Measurements from ENCODE around the gene ADGRA3. TPM values are rescaled to one million over a fixed set of nuclear protein-coding genes. Genes with fewer than 3 reads are reported as not detected.

ADGRA3 gene
- total RNA-seq, 1 experiment from 2014 or later: 40.5 TPM

DNA sequence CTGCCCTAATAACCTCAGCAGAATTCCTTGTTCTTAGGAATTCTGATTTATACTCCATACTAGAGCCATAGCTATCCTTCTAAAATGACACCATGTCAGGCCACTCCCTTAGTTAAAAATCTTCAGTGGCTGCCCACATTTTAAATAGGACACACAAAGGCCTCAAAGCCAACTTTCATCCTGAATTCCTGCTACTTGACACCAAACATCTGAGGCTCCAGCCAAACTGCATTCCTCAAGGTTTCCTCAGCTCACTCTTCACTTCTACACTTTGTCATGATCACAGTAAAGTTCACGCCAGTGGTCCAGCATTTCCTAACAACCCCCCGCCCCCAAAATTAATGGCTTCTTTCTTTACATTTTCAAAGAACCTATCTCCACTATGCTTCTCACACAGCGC lies 124.3 kb downstream of the ADGRA3 start (continued):
- TF ChIP-seq, protein P1, sequence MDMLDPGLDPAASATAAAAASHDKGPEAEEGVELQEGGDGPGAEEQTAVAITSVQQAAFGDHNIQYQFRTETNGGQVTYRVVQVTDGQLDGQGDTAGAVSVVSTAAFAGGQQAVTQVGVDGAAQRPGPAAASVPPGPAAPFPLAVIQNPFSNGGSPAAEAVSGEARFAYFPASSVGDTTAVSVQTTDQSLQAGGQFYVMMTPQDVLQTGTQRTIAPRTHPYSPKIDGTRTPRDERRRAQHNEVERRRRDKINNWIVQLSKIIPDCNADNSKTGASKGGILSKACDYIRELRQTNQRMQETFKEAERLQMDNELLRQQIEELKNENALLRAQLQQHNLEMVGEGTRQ (CRISPR knock-in tag; IDR thresholded peaks at IDR 0.05): no peak
- TF ChIP-seq GABPB1 (CRISPR knock-in tag; IDR thresholded peaks at IDR 0.05) (no peak), ARID4B (CRISPR knock-in tag; IDR thresholded peaks at IDR 0.05; ENCODE audit: borderline replicate concordance) (no peak)

GRCh38 chr4:22389240-22389870 lies 126.5 kb downstream of the ADGRA3 start:
- Mint-ChIP-seq H3K4me1 (peaks cover 5% of the 10 kb centered on the region; the same call in 1 of the 2 replicates), H3K4me3 (no peak overlapping the region), H3K27ac (peak overlapping the region; percentile 78; the same call in 1 of the 2 replicates), H3K27me3 (ENCODE audit: low read depth) (no peaks in the 10 kb centered on the region), H3K36me3 (peaks cover 28% of the 10 kb centered on the region), H3K9me3 (no peaks in the 10 kb centered on the region)
- TF ChIP-seq, protein P2, sequence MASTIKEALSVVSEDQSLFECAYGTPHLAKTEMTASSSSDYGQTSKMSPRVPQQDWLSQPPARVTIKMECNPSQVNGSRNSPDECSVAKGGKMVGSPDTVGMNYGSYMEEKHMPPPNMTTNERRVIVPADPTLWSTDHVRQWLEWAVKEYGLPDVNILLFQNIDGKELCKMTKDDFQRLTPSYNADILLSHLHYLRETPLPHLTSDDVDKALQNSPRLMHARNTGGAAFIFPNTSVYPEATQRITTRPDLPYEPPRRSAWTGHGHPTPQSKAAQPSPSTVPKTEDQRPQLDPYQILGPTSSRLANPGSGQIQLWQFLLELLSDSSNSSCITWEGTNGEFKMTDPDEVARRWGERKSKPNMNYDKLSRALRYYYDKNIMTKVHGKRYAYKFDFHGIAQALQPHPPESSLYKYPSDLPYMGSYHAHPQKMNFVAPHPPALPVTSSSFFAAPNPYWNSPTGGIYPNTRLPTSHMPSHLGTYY (CRISPR knock-in tag; IDR thresholded peaks at IDR 0.05): no peak
- TF ChIP-seq, protein P3, sequence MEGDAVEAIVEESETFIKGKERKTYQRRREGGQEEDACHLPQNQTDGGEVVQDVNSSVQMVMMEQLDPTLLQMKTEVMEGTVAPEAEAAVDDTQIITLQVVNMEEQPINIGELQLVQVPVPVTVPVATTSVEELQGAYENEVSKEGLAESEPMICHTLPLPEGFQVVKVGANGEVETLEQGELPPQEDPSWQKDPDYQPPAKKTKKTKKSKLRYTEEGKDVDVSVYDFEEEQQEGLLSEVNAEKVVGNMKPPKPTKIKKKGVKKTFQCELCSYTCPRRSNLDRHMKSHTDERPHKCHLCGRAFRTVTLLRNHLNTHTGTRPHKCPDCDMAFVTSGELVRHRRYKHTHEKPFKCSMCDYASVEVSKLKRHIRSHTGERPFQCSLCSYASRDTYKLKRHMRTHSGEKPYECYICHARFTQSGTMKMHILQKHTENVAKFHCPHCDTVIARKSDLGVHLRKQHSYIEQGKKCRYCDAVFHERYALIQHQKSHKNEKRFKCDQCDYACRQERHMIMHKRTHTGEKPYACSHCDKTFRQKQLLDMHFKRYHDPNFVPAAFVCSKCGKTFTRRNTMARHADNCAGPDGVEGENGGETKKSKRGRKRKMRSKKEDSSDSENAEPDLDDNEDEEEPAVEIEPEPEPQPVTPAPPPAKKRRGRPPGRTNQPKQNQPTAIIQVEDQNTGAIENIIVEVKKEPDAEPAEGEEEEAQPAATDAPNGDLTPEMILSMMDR (IDR thresholded peaks at IDR 0.05): peak; percentile 61
- ATAC-seq: peak; percentile 74
- CTCF ChIA-PET: interaction anchor here (0.5 to 7.0 kb wide), 19 partner anchors 8 to 613 kb away, joined by 3 to 94 read pairs (median 4); partner anchors contain the start of gene KCNIP4
- peak; percentile 57 for DNase-seq (ENCODE audit: low spot score)
- POLR2A ChIA-PET: interaction anchor here (0.8 to 1.0 kb wide), 2 partner anchors 298 to 600 kb away, joined by 3 read pairs; no protein-coding TSS in a partner anchor

GRCh38 chr4:22385611-22386011 lies 130.3 kb downstream of the ADGRA3 start:
- DNase-seq (ENCODE audit: low spot score) (no peak), ATAC-seq (no peak)
- Mint-ChIP-seq H3K4me3 (no peak overlapping the region), H3K4me1 (peaks cover 26% of the 10 kb centered on the region), H3K27ac (no peak overlapping the region), H3K9me3 (0 out of 2 replicates have a peak, but pooled peaks cover 5% of the 10 kb centered on the region), H3K36me3 (peaks cover 48% of the 10 kb centered on the region), H3K27me3 (ENCODE audit: low read depth) (no peaks in the 10 kb centered on the region)
- CTCF ChIA-PET: interaction anchor here (0.6 kb wide), 1 partner anchor 392 kb away, joined by 3 read pairs; no protein-coding TSS in a partner anchor
- POLR2A ChIA-PET: interaction anchor here (0.6 kb wide), 1 partner anchor 105 kb away, joined by 3 read pairs; no protein-coding TSS in a partner anchor
- TF ChIP-seq, protein P4, sequence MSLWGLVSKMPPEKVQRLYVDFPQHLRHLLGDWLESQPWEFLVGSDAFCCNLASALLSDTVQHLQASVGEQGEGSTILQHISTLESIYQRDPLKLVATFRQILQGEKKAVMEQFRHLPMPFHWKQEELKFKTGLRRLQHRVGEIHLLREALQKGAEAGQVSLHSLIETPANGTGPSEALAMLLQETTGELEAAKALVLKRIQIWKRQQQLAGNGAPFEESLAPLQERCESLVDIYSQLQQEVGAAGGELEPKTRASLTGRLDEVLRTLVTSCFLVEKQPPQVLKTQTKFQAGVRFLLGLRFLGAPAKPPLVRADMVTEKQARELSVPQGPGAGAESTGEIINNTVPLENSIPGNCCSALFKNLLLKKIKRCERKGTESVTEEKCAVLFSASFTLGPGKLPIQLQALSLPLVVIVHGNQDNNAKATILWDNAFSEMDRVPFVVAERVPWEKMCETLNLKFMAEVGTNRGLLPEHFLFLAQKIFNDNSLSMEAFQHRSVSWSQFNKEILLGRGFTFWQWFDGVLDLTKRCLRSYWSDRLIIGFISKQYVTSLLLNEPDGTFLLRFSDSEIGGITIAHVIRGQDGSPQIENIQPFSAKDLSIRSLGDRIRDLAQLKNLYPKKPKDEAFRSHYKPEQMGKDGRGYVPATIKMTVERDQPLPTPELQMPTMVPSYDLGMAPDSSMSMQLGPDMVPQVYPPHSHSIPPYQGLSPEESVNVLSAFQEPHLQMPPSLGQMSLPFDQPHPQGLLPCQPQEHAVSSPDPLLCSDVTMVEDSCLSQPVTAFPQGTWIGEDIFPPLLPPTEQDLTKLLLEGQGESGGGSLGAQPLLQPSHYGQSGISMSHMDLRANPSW (CRISPR knock-in tag; conservative IDR thresholded peaks at IDR 0.05; ENCODE audit: low read depth): no peak
- TF ChIP-seq EMX1 (CRISPR knock-in tag; IDR thresholded peaks at IDR 0.05) (no peak), MYBL2 (CRISPR knock-in tag; IDR thresholded peaks at IDR 0.05) (no peak), NFYB (CRISPR knock-in tag; conservative IDR thresholded peaks at IDR 0.05; ENCODE audit: low read depth) (no peak), ZBTB21 (CRISPR knock-in tag; IDR thresholded peaks at IDR 0.05; ENCODE audit: borderline replicate concordance) (no peak), FOXK1 (CRISPR knock-in tag; IDR thresholded peaks at IDR 0.05) (no peak), ATF3 (CRISPR knock-in tag; conservative IDR thresholded peaks at IDR 0.05) (no peak), ZNF671 (CRISPR knock-in tag; IDR thresholded peaks at IDR 0.05) (no peak), TEAD4 (CRISPR knock-in tag; IDR thresholded peaks at IDR 0.05) (no peak), HMGA2 (CRISPR knock-in tag; IDR thresholded peaks at IDR 0.05) (no peak), TCF7 (CRISPR knock-in tag; IDR thresholded peaks at IDR 0.05; ENCODE audit: low read depth) (no peak)
- TF ChIP-seq, protein P2 (CRISPR knock-in tag; IDR thresholded peaks at IDR 0.05): no peak
- TF ChIP-seq, protein P3 (IDR thresholded peaks at IDR 0.05): no peak
